ENCODE results near the gene CLIC1.

CLIC1 gene

GRCh38 chr6:31701666-31702404 is 34.5 kb downstream of the CLIC1 start:
- ChIA-PET POLR2A (interaction anchor here (0.6 kb wide), 1 partner anchor 127 kb away, joined by 3 read pairs; no protein-coding TSS in a partner anchor), CTCF (interaction anchor here (1.3 to 1.8 kb wide), 4 partner anchors 9 to 28 kb away, joined by 4 to 6 read pairs (median 4); no protein-coding TSS in a partner anchor)
- no peak for DNase-seq (ENCODE audit: extremely low spot score)
- TF ChIP-seq CTCF (IDR thresholded peaks at IDR 0.05; ENCODE audit: control extremely low read depth, extremely low read depth, low read depth, missing control alignments) = no peak

- ChIA-PET CTCF (interaction anchor here (1.6 kb wide), 1 partner anchor 69 kb away, joined by 5 read pairs; no protein-coding TSS in a partner anchor), POLR2A (interaction anchor here (0.6 kb wide), 1 partner anchor 126 kb away, joined by 3 read pairs; no protein-coding TSS in a partner anchor)
- TF ChIP-seq CTCF (IDR thresholded peaks at IDR 0.05; ENCODE audit: control extremely low read depth, extremely low read depth, low read depth, missing control alignments) = no peak
- no peak for DNase-seq (ENCODE audit: extremely low spot score)
Measured at GRCh38 chr6:31700740-31701401, 35.5 kb downstream of the CLIC1 start.

GRCh38 chr6:31697555-31697954 is 38.8 kb downstream of the CLIC1 start:
- CTCF ChIA-PET = interaction anchor here (0.8 to 2.1 kb wide), 2 partner anchors 8 to 192 kb away, joined by 3 to 7 read pairs; no protein-coding TSS in a partner anchor
- no peak for TF ChIP-seq CTCF (IDR thresholded peaks at IDR 0.05; ENCODE audit: control extremely low read depth, extremely low read depth, low read depth, missing control alignments)
- POLR2A ChIA-PET = interaction anchor here (0.9 kb wide), 1 partner anchor 33 kb away, joined by 3 read pairs; the partner anchor contains the start of gene GPANK1
- DNase-seq (ENCODE audit: extremely low spot score) = no peak

- TF ChIP-seq CTCF (IDR thresholded peaks at IDR 0.05; ENCODE audit: control extremely low read depth, extremely low read depth, low read depth, missing control alignments) = no peak
- CTCF ChIA-PET = interaction anchor here (0.8 to 6.1 kb wide), 7 partner anchors 9 to 76 kb away, joined by 3 to 26 read pairs (median 6); partner anchors contain the start of genes ABHD16A, DDAH2, GPANK1 and LY6G5C
- no peak for DNase-seq (ENCODE audit: extremely low spot score)
- POLR2A ChIA-PET = interaction anchor here (0.6 to 0.7 kb wide), 3 partner anchors 20 to 183 kb away, joined by 3 to 5 read pairs (median 4); no protein-coding TSS in a partner anchor
Measured at GRCh38 chr6:31693535-31693934, 42.8 kb downstream of the CLIC1 start.

- ChIA-PET CTCF (interaction anchor here (1.0 to 6.1 kb wide), 8 partner anchors 9 to 103 kb away, joined by 3 to 26 read pairs (median 6); partner anchors contain the start of genes ABHD16A, DDAH2, GPANK1 and LY6G5C), POLR2A (interaction anchor here (0.6 kb wide), 1 partner anchor 45 kb away, joined by 3 read pairs; no protein-coding TSS in a partner anchor)
- no peak for DNase-seq (ENCODE audit: extremely low spot score)
- TF ChIP-seq CTCF (IDR thresholded peaks at IDR 0.05; ENCODE audit: control extremely low read depth, extremely low read depth, low read depth, missing control alignments) = no peak
Measured at GRCh38 chr6:31692886-31693285, 43.4 kb downstream of the CLIC1 start.

- TF ChIP-seq CTCF (IDR thresholded peaks at IDR 0.05; ENCODE audit: control extremely low read depth, extremely low read depth, low read depth, missing control alignments) = no peak
- no peak for DNase-seq (ENCODE audit: extremely low spot score)
- ChIA-PET POLR2A (interaction anchor here (0.5 to 1.3 kb wide), 3 partner anchors 46 to 218 kb away, joined by 3 read pairs; partner anchors contain the start of gene HSPA1B), CTCF (interaction anchor here (1.0 to 6.1 kb wide), 5 partner anchors 10 to 104 kb away, joined by 3 to 26 read pairs (median 5); partner anchors contain the start of genes ABHD16A, LY6G5C and VARS1)
Measured at GRCh38 chr6:31692353-31692752, 44.0 kb downstream of the CLIC1 start.
